ENCODE results near the gene MEGF11.

DNA sequence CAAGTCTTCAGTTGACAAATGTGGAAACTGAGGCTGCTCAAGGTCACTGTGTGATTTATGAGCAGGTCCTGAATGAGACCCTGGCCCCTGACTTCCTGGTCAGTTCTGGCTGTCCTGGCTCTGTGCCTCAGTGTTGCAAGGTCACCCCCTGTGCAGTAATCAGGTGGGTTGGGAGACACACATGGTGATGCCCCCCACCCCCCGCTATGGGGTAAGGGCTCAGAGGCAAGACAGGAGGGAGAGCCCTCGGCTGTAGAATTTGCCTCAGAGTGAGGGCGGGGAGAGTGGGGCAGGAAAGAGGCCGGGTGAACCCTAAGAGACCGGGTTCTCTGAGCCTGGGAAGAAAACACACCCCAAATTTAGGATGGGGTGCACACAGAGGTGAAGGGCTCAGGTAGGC, 98.5 kb downstream of the MEGF11 start:
- TF ChIP-seq, protein P1, sequence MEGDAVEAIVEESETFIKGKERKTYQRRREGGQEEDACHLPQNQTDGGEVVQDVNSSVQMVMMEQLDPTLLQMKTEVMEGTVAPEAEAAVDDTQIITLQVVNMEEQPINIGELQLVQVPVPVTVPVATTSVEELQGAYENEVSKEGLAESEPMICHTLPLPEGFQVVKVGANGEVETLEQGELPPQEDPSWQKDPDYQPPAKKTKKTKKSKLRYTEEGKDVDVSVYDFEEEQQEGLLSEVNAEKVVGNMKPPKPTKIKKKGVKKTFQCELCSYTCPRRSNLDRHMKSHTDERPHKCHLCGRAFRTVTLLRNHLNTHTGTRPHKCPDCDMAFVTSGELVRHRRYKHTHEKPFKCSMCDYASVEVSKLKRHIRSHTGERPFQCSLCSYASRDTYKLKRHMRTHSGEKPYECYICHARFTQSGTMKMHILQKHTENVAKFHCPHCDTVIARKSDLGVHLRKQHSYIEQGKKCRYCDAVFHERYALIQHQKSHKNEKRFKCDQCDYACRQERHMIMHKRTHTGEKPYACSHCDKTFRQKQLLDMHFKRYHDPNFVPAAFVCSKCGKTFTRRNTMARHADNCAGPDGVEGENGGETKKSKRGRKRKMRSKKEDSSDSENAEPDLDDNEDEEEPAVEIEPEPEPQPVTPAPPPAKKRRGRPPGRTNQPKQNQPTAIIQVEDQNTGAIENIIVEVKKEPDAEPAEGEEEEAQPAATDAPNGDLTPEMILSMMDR (IDR thresholded peaks at IDR 0.05), result no peak
- no peak for TF ChIP-seq POLR2AphosphoS5 (IDR thresholded peaks at IDR 0.05)

Data from breast epithelium (tissue), 3 donors.